ENCODE data around the gene KAZN.

Gene KAZN

GRCh38 chr1:15148475-15148874 is 550.0 kb downstream of the KAZN start:
- TF ChIP-seq CTCF (conservative IDR thresholded peaks at IDR 0.05; ENCODE audit: low read length) = no peak
- no peak overlapping the region for H3K4me3 ChIP-seq (ENCODE audit: low read length)
- DNase-seq (ENCODE audit: low read depth) = no peak

GRCh38 chr1:15148941-15149340 is 550.5 kb downstream of the KAZN start:
- H3K4me3 ChIP-seq (ENCODE audit: low read length) = no peak overlapping the region
- no peak for DNase-seq (ENCODE audit: low read depth)
- no peak for TF ChIP-seq CTCF (conservative IDR thresholded peaks at IDR 0.05; ENCODE audit: low read length)

- no peak for DNase-seq (ENCODE audit: low read depth)
- H3K4me3 ChIP-seq (ENCODE audit: low read length) = no peak overlapping the region
- no peak for TF ChIP-seq CTCF (conservative IDR thresholded peaks at IDR 0.05; ENCODE audit: low read length)
These were observed 551.9 kb downstream of the KAZN start for GRCh38 chr1:15150376-15150775.

GRCh38 chr1:15151377-15151806 is 552.9 kb downstream of the KAZN start:
- no peak overlapping the region for H3K4me3 ChIP-seq (ENCODE audit: low read length)
- DNase-seq (ENCODE audit: low read depth) = no peak
- no peak for TF ChIP-seq CTCF (conservative IDR thresholded peaks at IDR 0.05; ENCODE audit: low read length)

GRCh38 chr1:15151871-15152270 is 553.4 kb downstream of the KAZN start:
- TF ChIP-seq CTCF (conservative IDR thresholded peaks at IDR 0.05; ENCODE audit: low read length) = no peak
- DNase-seq (ENCODE audit: low read depth) = no peak
- H3K4me3 ChIP-seq (ENCODE audit: low read length) = no peak overlapping the region

- H3K4me3 ChIP-seq (ENCODE audit: low read length) = peak overlapping the region; percentile 64
- TF ChIP-seq CTCF (conservative IDR thresholded peaks at IDR 0.05; ENCODE audit: low read length) = peak; percentile 76
- DNase-seq (ENCODE audit: low read depth) = peak; percentile 80
These were observed 554.1 kb downstream of the KAZN start for GRCh38 chr1:15152318-15153183.

GRCh38 chr1:15153184-15153841 is 554.8 kb downstream of the KAZN start, which contains the start of gene TMEM51:
Gene TMEM51, plus strand, starts transcription at chr1:15153747. Its CDS starts 61,341 bp downstream, at chr1:15215088.
- peak within 1 kb of the TSS; percentile 64 for H3K4me3 ChIP-seq (ENCODE audit: low read length)
- DNase-seq (ENCODE audit: low read depth) = no peak
- no peak for TF ChIP-seq CTCF (conservative IDR thresholded peaks at IDR 0.05; ENCODE audit: low read length)
